H1 (cell line): ENCODE data around the gene BAIAP2. TPM values are rescaled to one million over a fixed set of nuclear protein-coding genes. Genes with fewer than 3 reads are reported as not detected.

Experiments used
- CTCF ChIA-PET: fragments of 300-600 bp; sonication (Branson Sonifier 250); formaldehyde crosslinking; loops from one replicate; lab custom pipeline; 2021; ENCODE audit not compliant: partially characterized antibody; lab: Charles Lee
- POLR2A ChIA-PET: fragments of 300-600 bp; sonication (Branson Sonifier 250); formaldehyde crosslinking; loops from one replicate; lab custom pipeline; 2021; ENCODE audit warnings: inconsistent platforms; ENCODE audit not compliant: partially characterized antibody; lab: Charles Lee
- DNase-seq, 2 experiments: peaks; one replicate each; pipeline versions ENCODE4 v3.0.0 to v3.0.0-alpha.2; 2010 to 2022; ENCODE audit warnings: low spot score in 2 of 2, low read depth in 1 of 2, mixed read lengths in 1 of 2
- FAIRE-seq: peaks from 2 replicates; lab custom pipeline; 2011; peaks lifted over from hg19 to GRCh38; lab: Jason Lieb, UNC
- H2AFZ ChIP-seq: 2 replicates; pipeline ENCODE4 v1.8.1; 2012; ENCODE audit warnings: low read length, inconsistent platforms
- H2AK5ac ChIP-seq: 2 replicates; pipeline ENCODE4 v1.6.1; 2013; ENCODE audit warnings: low read depth, low read length
- H2BK120ac ChIP-seq: replicated peaks from 2 replicates; pipeline ENCODE3; 2013; ENCODE audit warnings: low read depth, low read length, inconsistent platforms
- H2BK12ac ChIP-seq: 2 replicates; pipeline ENCODE4 v1.6.1; 2013; ENCODE audit warnings: low read depth, low read length
- H2BK15ac ChIP-seq: 2 replicates; pipeline ENCODE4 v1.6.1; 2013; ENCODE audit warnings: low read length
- H2BK20ac ChIP-seq: 2 replicates; pipeline ENCODE4 v1.6.1; 2013; ENCODE audit warnings: low read length
- H2BK5ac ChIP-seq: 2 replicates; pipeline ENCODE4 v1.6.1; 2013; ENCODE audit warnings: low read depth, low read length
- H3K14ac ChIP-seq: 2 replicates; pipeline ENCODE4 v1.6.1; 2013; ENCODE audit warnings: inconsistent platforms; ENCODE audit not compliant: insufficient read length
- H3K18ac ChIP-seq: 2 replicates; pipeline ENCODE4 v1.6.1; 2013; ENCODE audit warnings: low read length; ENCODE audit errors: extremely low read depth
- H3K23ac ChIP-seq: 2 replicates; pipeline ENCODE4 v1.6.1; 2013; ENCODE audit warnings: inconsistent platforms; ENCODE audit not compliant: insufficient read length
- H3K23me2 ChIP-seq: 2 replicates; pipeline ENCODE4 v1.6.1; 2013; ENCODE audit warnings: low read depth, low read length
- H3K27ac ChIP-seq: 2 replicates; pipeline ENCODE4 v1.6.1; 2011; ENCODE audit warnings: low read depth, low read length, inconsistent platforms
- H3K27me3 ChIP-seq, 4 experiments: replicated peaks in 1 of 4; 1 replicate in 1 of 4; 2 replicates in 3 of 4; pipeline versions ENCODE4 v1.6.1 to v1.8.1; 2011 to 2013; ENCODE audit warnings: low read length in 3 of 4, mild to moderate bottlenecking in 3 of 4, inconsistent platforms in 2 of 4, mixed read lengths in 2 of 4, moderate library complexity in 1 of 4; ENCODE audit not compliant: control insufficient read depth in 3 of 4, insufficient read depth in 3 of 4; ENCODE audit errors: extremely low read depth in 1 of 4
- H3K36me3 ChIP-seq, 4 experiments: 2 replicates each; pipeline versions ENCODE4 v1.6.1 to v1.8.1; 2011 to 2013; ENCODE audit warnings: mild to moderate bottlenecking in 4 of 4, low read length in 3 of 4, moderate library complexity in 2 of 4, control low read depth in 1 of 4, inconsistent platforms in 1 of 4; ENCODE audit not compliant: insufficient read depth in 4 of 4, control insufficient read depth in 2 of 4
- H3K4ac ChIP-seq: replicated peaks from 2 replicates; pipeline ENCODE3; 2013; ENCODE audit warnings: low read length, low read depth, mixed read lengths, inconsistent platforms; ENCODE audit not compliant: insufficient read length
- H3K4me1 ChIP-seq, 4 experiments: replicated peaks in 1 of 4; 1 replicate in 1 of 4; 2 replicates in 3 of 4; pipeline versions ENCODE4 v1.6.1 to v1.8.1; 2011 to 2013; ENCODE audit warnings: low read length in 3 of 4, inconsistent platforms in 2 of 4, mixed read lengths in 1 of 4; ENCODE audit not compliant: insufficient read depth in 4 of 4, control insufficient read depth in 3 of 4
- H3K4me2 ChIP-seq, 2 experiments: 2 replicates each; pipeline versions ENCODE4 v1.6.1 to v1.8.1; 2011 to 2013; ENCODE audit warnings: low read depth in 2 of 2, low read length in 2 of 2, control low read depth in 1 of 2, inconsistent platforms in 1 of 2, mild to moderate bottlenecking in 1 of 2; ENCODE audit not compliant: insufficient read depth in 1 of 2
- H3K4me3 ChIP-seq, 4 experiments: fragments of 200-600, 300-600 bp in 1 of 4; sonication (generic), shearing (Covaris generic), sonication (Bioruptor Twin) in 1 of 4; 2 replicates each; pipeline versions ENCODE4 v1.5.1 to v1.8.1; 2011 to 2016; ENCODE audit warnings: low read length in 4 of 4, low read depth in 3 of 4, control low read depth in 2 of 4, inconsistent platforms in 2 of 4, mild to moderate bottlenecking in 2 of 4, mixed read lengths in 1 of 4, moderate library complexity in 1 of 4; ENCODE audit not compliant: insufficient read depth in 2 of 4; ENCODE audit errors: extremely low read depth in 1 of 4
- H3K56ac ChIP-seq: replicated peaks from 2 replicates; pipeline ENCODE3; 2013; ENCODE audit warnings: low read depth, mild to moderate bottlenecking, mixed read lengths, low read length, inconsistent platforms; ENCODE audit not compliant: insufficient read length
- H3K79me1 ChIP-seq: 2 replicates; pipeline ENCODE4 v1.6.1; 2013; ENCODE audit warnings: low read depth, low read length, control low read depth
- H3K79me2 ChIP-seq, 2 experiments: 2 replicates each; pipeline versions ENCODE4 v1.6.1 to v1.8.1; 2012 to 2013; ENCODE audit warnings: low read length in 2 of 2, mild to moderate bottlenecking in 2 of 2, inconsistent platforms in 1 of 2; ENCODE audit not compliant: insufficient read depth in 2 of 2, control insufficient read depth in 1 of 2
- H3K9ac ChIP-seq, 4 experiments: replicated peaks in 1 of 4; 1 replicate in 1 of 4; 2 replicates in 3 of 4; pipeline versions ENCODE4 v1.6.1 to v1.8.1; 2011 to 2013; ENCODE audit warnings: low read depth in 3 of 4, low read length in 3 of 4, control low read depth in 2 of 4, mild to moderate bottlenecking in 2 of 4, moderate library complexity in 2 of 4, inconsistent platforms in 1 of 4; ENCODE audit errors: extremely low read depth in 1 of 4
- H3K9me3 ChIP-seq, 2 experiments: 2 replicates each; pipeline versions ENCODE4 v1.6.1 to v1.8.1; 2012 to 2013; ENCODE audit warnings: mild to moderate bottlenecking in 2 of 2, moderate library complexity in 2 of 2, control low read depth in 1 of 2, inconsistent platforms in 1 of 2, low read depth in 1 of 2, low read length in 1 of 2, mixed read lengths in 1 of 2; ENCODE audit not compliant: insufficient read depth in 2 of 2
- H4K20me1 ChIP-seq, 2 experiments: replicated peaks in 1 of 2; 2 replicates each; pipeline versions ENCODE3 to v1.8.1; 2011 to 2013; ENCODE audit warnings: inconsistent platforms in 2 of 2, low read length in 2 of 2, mild to moderate bottlenecking in 1 of 2; ENCODE audit not compliant: insufficient read depth in 2 of 2, control insufficient read depth in 1 of 2
- H4K5ac ChIP-seq: 2 replicates; pipeline ENCODE4 v1.6.1; 2013; ENCODE audit warnings: low read length, low read depth, mixed read lengths, inconsistent platforms; ENCODE audit not compliant: insufficient read length
- H4K8ac ChIP-seq: 2 replicates; pipeline ENCODE4 v1.8.0; 2013; ENCODE audit warnings: mild to moderate bottlenecking, moderate library complexity, low read length, inconsistent platforms; ENCODE audit not compliant: insufficient read depth; ENCODE audit errors: extremely low read depth
- H4K91ac ChIP-seq: replicated peaks from 2 replicates; pipeline ENCODE3; 2013; ENCODE audit warnings: low read length, mixed read lengths, inconsistent platforms; ENCODE audit not compliant: insufficient read length
- BACH1 ChIP-seq: IDR thresholded peaks from 2 replicates; pipeline ENCODE4 v1.6.1; 2012; ENCODE audit warnings: low read length, improper control_type of control experiment
- BRCA1 ChIP-seq: IDR thresholded peaks from 2 replicates; pipeline ENCODE4 v1.6.1; 2012; ENCODE audit warnings: low read depth, low read length, improper control_type of control experiment
- GTF2F1 ChIP-seq: IDR thresholded peaks from 2 replicates; pipeline ENCODE4 v1.6.1; 2012; ENCODE audit warnings: low read depth, low read length, improper control_type of control experiment, borderline replicate concordance
- KDM1A ChIP-seq: fragments of 200-600, 300-600 bp; sonication (generic); IDR thresholded peaks from 2 replicates; pipeline ENCODE4 v1.7.1; 2016; ENCODE audit warnings: mild to moderate bottlenecking, low read length, borderline replicate concordance
- MAFK ChIP-seq: IDR thresholded peaks from 2 replicates; pipeline ENCODE4 v1.6.1; 2012; ENCODE audit warnings: low read depth, mild to moderate bottlenecking, improper control_type of control experiment, low read length
- NANOG ChIP-seq: IDR thresholded peaks from 2 replicates; pipeline ENCODE4 v1.6.1; 2011; ENCODE audit warnings: low read length, low read depth, mild to moderate bottlenecking, inconsistent platforms; ENCODE audit not compliant: insufficient read depth, poor library complexity, severe bottlenecking
- RFX5 ChIP-seq: IDR thresholded peaks from 2 replicates; pipeline ENCODE4 v1.6.1; 2011; ENCODE audit warnings: low read depth, low read length, improper control_type of control experiment, borderline replicate concordance
- RXRA ChIP-seq: IDR thresholded peaks from 2 replicates; pipeline ENCODE4 v1.6.1; 2011; ENCODE audit warnings: low read depth, mild to moderate bottlenecking, low read length, moderate library complexity; ENCODE audit not compliant: insufficient read depth
- SIRT6 ChIP-seq: IDR thresholded peaks from one replicate; pipeline ENCODE4 v1.7.1; 2012; ENCODE audit warnings: low read length, inconsistent platforms
- SIX5 ChIP-seq: IDR thresholded peaks from 2 replicates; pipeline ENCODE4 v1.6.1; 2011; ENCODE audit warnings: mild to moderate bottlenecking, low read depth, low read length
- SRF ChIP-seq: IDR thresholded peaks from 2 replicates; pipeline ENCODE4 v1.6.1; 2011; ENCODE audit warnings: mild to moderate bottlenecking, low read depth, low read length, moderate library complexity
- TAF1 ChIP-seq: IDR thresholded peaks from 2 replicates; pipeline ENCODE4 v1.6.1; 2011; ENCODE audit warnings: mild to moderate bottlenecking, low read depth, low read length
- TEAD4 ChIP-seq: IDR thresholded peaks from 2 replicates; pipeline ENCODE4 v1.6.1; 2012; ENCODE audit warnings: low read depth, low read length, inconsistent platforms, mixed read lengths
- WGBS, 2 experiments: shearing (Covaris generic) in 1 of 2; methylation state at CpG; one replicate each; pipeline versions ENCODE4 v1.1.6 to v1.1.7; 2013 to 2015; ENCODE audit warnings: low lambda C conversion rate in 2 of 2, mixed read lengths in 2 of 2, inconsistent platforms in 1 of 2, low coverage in 1 of 2, missing lambda C conversion rate in 1 of 2; ENCODE audit not compliant: insufficient replicate concordance in 2 of 2, insufficient coverage in 1 of 2, insufficient read length in 1 of 2; ENCODE audit errors: extremely low coverage in 1 of 2, missing lambda C conversion rate in 1 of 2; 5-methylcytosine and 5-hydroxymethylcytosine counted together
- polyA plus RNA-seq, 7 experiments: library from polyadenylated mRNA; depleted of rRNA in 3 of 7; stranded (reverse) in 5 of 7; unstranded in 2 of 7; fragments of >200 nt in 5 of 7; fragments of 200-250 nt in 2 of 7; gene quantifications; 1 replicate in 5 of 7; 2 replicates in 1 of 7; 4 replicates in 1 of 7; pipeline versions ENCODE4 v1.2.1 to v1.2.3, GENCODE V29; 2011 to 2013; ENCODE audit warnings: missing spikeins in 2 of 7, mixed read lengths in 2 of 7
- total RNA-seq: library from RNA; stranded (reverse); fragmentation: NEBNext Ultra II Directional; extraction: Animal tissue kit (Norgen Biotek cat#: 25700); gene quantifications from 2 replicates; pipeline ENCODE4 v1.2.1, GENCODE V29; 2021
- TF ChIP-seq, protein P1 (sequence below): IDR thresholded peaks from 2 replicates; pipeline ENCODE4 v1.6.1; 2012; ENCODE audit warnings: low read length, inconsistent platforms

The BAIAP2 gene
- total and polyA plus RNA-seq, 2 of the 8 experiments (the other 6 are each of a cell fraction or from before 2014, with no cell fraction given): 10.0 to 22.8 TPM

DNA sequence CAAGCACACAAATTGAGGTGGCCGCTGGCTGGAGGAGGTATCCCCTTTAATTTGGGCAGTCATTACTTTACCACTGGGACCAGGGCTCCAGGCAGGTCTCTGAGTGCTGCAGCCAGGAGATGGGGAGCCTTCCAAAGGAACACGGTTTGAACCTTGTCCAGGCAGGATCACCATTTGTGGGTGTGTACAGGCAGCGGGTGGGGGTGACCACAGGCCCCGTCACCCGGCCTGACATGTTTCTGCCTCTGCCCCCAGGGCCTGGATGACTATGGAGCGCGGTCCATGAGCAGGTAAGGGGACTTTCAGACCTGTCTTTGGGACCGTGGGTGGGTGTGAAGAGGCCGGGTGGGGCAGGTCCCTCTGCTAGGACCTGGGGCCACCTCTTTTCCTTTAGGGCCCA is 73.3 kb downstream of the BAIAP2 start:
- no peak overlapping the region for H2BK12ac ChIP-seq
- H4K20me1 ChIP-seq: no peaks in the 10 kb centered on the region
- POLR2A ChIA-PET: no interaction called here
- H2BK120ac ChIP-seq: no peak overlapping the region
- no peak overlapping the region for H2BK20ac ChIP-seq
- CTCF ChIA-PET: interaction anchor here (0.6 kb wide), 1 partner anchor 1228 kb away, joined by 4 read pairs; no protein-coding TSS in a partner anchor
- DNase-seq (no peak), FAIRE-seq (no peak)
- H3K4me2 ChIP-seq: no peak overlapping the region
- H3K23ac ChIP-seq: no peak overlapping the region
- no peak overlapping the region for H3K27ac ChIP-seq
- no peaks in the 10 kb centered on the region for H3K9me3 ChIP-seq
- H3K9ac ChIP-seq: no peak overlapping the region
- no peak overlapping the region for H3K4ac ChIP-seq
- H2BK5ac ChIP-seq: no peak overlapping the region
- no peaks in the 10 kb centered on the region for H3K79me2 ChIP-seq
- H4K5ac ChIP-seq: no peak overlapping the region
- H2AK5ac ChIP-seq: no peak overlapping the region
- no peaks in the 10 kb centered on the region for H3K4me1 ChIP-seq
- H3K18ac ChIP-seq: no peak overlapping the region
- no peaks in the 10 kb centered on the region for H3K36me3 ChIP-seq
- H3K27me3 ChIP-seq: no peaks in the 10 kb centered on the region
- H3K23me2 ChIP-seq: no peaks in the 10 kb centered on the region
- no peak overlapping the region for H2BK15ac ChIP-seq
- H2AFZ ChIP-seq: no peak overlapping the region
- no peak overlapping the region for H4K91ac ChIP-seq
- no peak overlapping the region for H3K56ac ChIP-seq
- H3K79me1 ChIP-seq: no peaks in the 10 kb centered on the region
- peak overlapping the region; percentile 25; the same call in 1 of the 2 replicates for H4K8ac ChIP-seq
- no peak overlapping the region for H3K14ac ChIP-seq
- WGBS, 2 experiments: 97% methylated on average over 7 of the region's 9 CpGs; no CpG with 5 or more reads in 1 of the 2 experiments
- no peak overlapping the region for H3K4me3 ChIP-seq
- TF ChIP-seq SRF (no peak), RFX5 (no peak), BACH1 (no peak), RXRA (no peak), KDM1A (no peak), SIX5 (no peak), BRCA1 (no peak), TAF1 (no peak), TEAD4 (no peak), NANOG (no peak), MAFK (no peak), SIRT6 (no peak), GTF2F1 (no peak)
- TF ChIP-seq, protein P1, sequence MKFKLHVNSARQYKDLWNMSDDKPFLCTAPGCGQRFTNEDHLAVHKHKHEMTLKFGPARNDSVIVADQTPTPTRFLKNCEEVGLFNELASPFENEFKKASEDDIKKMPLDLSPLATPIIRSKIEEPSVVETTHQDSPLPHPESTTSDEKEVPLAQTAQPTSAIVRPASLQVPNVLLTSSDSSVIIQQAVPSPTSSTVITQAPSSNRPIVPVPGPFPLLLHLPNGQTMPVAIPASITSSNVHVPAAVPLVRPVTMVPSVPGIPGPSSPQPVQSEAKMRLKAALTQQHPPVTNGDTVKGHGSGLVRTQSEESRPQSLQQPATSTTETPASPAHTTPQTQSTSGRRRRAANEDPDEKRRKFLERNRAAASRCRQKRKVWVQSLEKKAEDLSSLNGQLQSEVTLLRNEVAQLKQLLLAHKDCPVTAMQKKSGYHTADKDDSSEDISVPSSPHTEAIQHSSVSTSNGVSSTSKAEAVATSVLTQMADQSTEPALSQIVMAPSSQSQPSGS: no peak
